ENCODE data around the gene SRPK2. TPM values are rescaled to one million over a fixed set of nuclear protein-coding genes. Genes with fewer than 3 reads are reported as not detected.

Gene SRPK2
- total and polyA plus RNA-seq, 2 of the 8 experiments (the other 6 are each of a cell fraction or from before 2014, with no cell fraction given): 10.0 to 47.1 TPM

GRCh38 chr7:105284014-105284413, 104.7 kb downstream of the SRPK2 start (continued):
- TF ChIP-seq EZH2 (IDR thresholded peaks at IDR 0.05; ENCODE audit: low read depth, low read length, severe bottlenecking): no peak
- TF ChIP-seq POLR2AphosphoS5 (IDR thresholded peaks at IDR 0.05; ENCODE audit: low read depth, low read length): no peak
- TF ChIP-seq JUN (IDR thresholded peaks at IDR 0.05; ENCODE audit: low read depth, low read length): no peak
- no peak for TF ChIP-seq GABPA (IDR thresholded peaks at IDR 0.05; ENCODE audit: borderline replicate concordance, insufficient read depth, low read length)
- TF ChIP-seq BCL11A (IDR thresholded peaks at IDR 0.05; ENCODE audit: low read depth in 2 of 2, low read length in 2 of 2): no peak
